Natural killer cell (primary cell): Measurements from ENCODE around the gene DKKL1. TPM values are rescaled to one million over a fixed set of nuclear protein-coding genes. Genes with fewer than 3 reads are reported as not detected.

ENCODE experiments used
- ATAC-seq, 3 donors: fragments of 150-1000 bp in 2 of 3; fragments of 200-7000 bp in 1 of 3; cut with Tn5 transposase; 1 replicate in 1 of 3; 2 replicates in 2 of 3; pipeline ENCODE4 v1.10.0; 2021; ENCODE audit warnings: mild to moderate bottlenecking in 2 of 3, moderate library complexity in 2 of 3
- DNase-seq, 2 donors: peaks; one replicate each; pipeline versions ENCODE4 v3.0.0 to v3.0.0-alpha.2; 2013 to 2021; ENCODE audit warnings: mixed read lengths in 1 of 2
- H3K27ac ChIP-seq: one replicate; pipeline ENCODE4 v1.5.1; 2013; ENCODE audit warnings: mild to moderate bottlenecking, low read length
- H3K27me3 ChIP-seq: one replicate; pipeline ENCODE4 v1.6.1; 2013; ENCODE audit warnings: low read length; ENCODE audit not compliant: control insufficient read depth, insufficient read depth
- H3K36me3 ChIP-seq: one replicate; pipeline ENCODE4 v1.6.1; 2013; ENCODE audit warnings: low read length; ENCODE audit not compliant: control insufficient read depth, insufficient read depth
- H3K4me1 ChIP-seq: one replicate; pipeline ENCODE4 v1.6.1; 2013; ENCODE audit warnings: low read length; ENCODE audit not compliant: control insufficient read depth, insufficient read depth
- H3K4me3 ChIP-seq: one replicate; pipeline ENCODE4 v1.5.1; 2013; ENCODE audit warnings: low read length
- H3K9me3 ChIP-seq: one replicate; pipeline ENCODE4 v1.6.1; 2013; ENCODE audit warnings: low read length; ENCODE audit not compliant: control insufficient read depth, insufficient read depth
- H3K27ac Mint-ChIP-seq, 2 donors: one replicate each; pipeline ENCODE4 v1.8.0; 2022; ENCODE audit warnings: mild to moderate bottlenecking in 2 of 2, mixed read lengths in 2 of 2, moderate library complexity in 1 of 2
- H3K27me3 Mint-ChIP-seq, 2 donors: one replicate each; pipeline ENCODE4 v1.8.0; 2022; ENCODE audit warnings: low read depth in 2 of 2, mixed read lengths in 2 of 2
- H3K36me3 Mint-ChIP-seq: one replicate; pipeline ENCODE4 v1.8.0; 2022; ENCODE audit warnings: mixed read lengths
- H3K4me1 Mint-ChIP-seq, 2 donors: one replicate each; pipeline ENCODE4 v1.8.0; 2022; ENCODE audit warnings: mixed read lengths in 2 of 2
- H3K4me3 Mint-ChIP-seq: one replicate; pipeline ENCODE4 v1.8.0; 2022; ENCODE audit warnings: mild to moderate bottlenecking, moderate library complexity, mixed read lengths
- H3K9me3 Mint-ChIP-seq, 2 donors: one replicate each; pipeline ENCODE4 v1.8.0; 2022; ENCODE audit warnings: mixed read lengths in 2 of 2
- WGBS: methylation state at CpG from one replicate; pipeline ENCODE4 v1.1.7; 2013; ENCODE audit warnings: missing lambda C conversion rate; ENCODE audit not compliant: insufficient coverage; 5-methylcytosine and 5-hydroxymethylcytosine counted together
- intact Hi-C: fragments of 100-400 bp; cut with micrococcal nuclease; formaldehyde crosslinking; loops from one replicate; pipeline ENCODE4 v1.14.2; 2022
- total RNA-seq, 4 donors: library from RNA; stranded (reverse); fragments of 120-200 nt in 1 of 4; gene quantifications; one replicate each; pipeline versions ENCODE4 v1.2.3 to v1.2.4, GENCODE V29; 2013 to 2022
- TF ChIP-seq, protein P1 (sequence below): fragments of 200-600 bp; IDR thresholded peaks from one replicate; pipeline ENCODE4 v1.8.0; 2022; ENCODE audit warnings: antibody characterized with exemption

DKKL1 gene
- total RNA-seq, 3 donors from 2014 or later (not counting 1 experiment from before 2014, with no cell fraction given) = not detected

DNA sequence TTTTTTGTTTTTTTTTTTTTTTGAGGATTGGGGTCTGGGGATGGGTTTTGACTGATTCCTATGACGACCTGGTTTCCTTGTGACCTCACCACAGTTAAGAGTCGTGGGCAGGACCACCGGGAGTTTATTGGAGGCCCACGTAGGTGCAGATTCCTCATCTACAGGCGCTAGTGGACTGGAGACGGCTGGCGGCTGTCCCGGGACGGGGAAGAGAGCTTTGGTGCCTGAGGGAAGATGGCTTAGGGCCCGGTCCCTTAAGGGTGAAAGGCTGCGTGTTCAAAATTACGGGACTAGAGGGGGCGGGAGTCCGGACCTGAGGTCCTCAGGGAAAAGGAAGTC is 779 bp upstream of the DKKL1 start:
- H3K27me3 ChIP-seq = peaks cover 37% of the 10 kb centered on the region
- DNase-seq (peak in 1 of 2 donors; percentile 41), ATAC-seq (peak in 1 of 3 donors; percentile 22)

DNA sequence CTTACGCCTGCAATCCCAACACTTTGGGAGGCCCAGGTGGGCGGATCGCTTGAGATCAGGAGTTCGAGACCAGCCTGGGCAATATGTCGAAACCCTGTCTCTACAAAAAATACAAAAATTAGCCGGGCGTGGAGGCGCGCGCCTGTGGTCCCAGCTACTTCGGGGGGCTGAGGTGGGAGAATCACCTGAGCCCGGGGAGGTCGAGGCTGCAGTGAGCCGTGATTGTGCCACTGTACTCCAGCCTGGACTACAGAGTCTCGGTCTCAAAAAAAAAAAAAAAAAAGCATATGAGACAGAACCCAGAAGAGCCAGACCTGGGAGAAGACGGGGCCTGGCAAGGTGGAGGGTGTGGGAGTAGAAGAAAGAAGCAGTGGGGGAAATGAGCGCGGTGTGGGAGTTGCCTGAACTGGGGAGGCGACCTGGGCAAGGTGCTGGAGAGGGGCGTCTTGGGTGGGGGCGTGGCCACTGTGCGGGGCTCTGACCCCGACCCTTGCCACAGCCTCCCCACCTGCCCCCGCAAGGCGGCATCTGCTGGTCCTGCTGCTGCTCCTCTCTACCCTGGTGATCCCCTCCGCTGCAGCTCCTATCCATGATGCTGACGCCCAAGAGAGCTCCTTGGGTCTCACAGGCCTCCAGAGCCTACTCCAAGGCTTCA is 533 bp downstream of the DKKL1 start:
- peak overlapping the region in 1 of 2 donors; percentile 20 for H3K27ac Mint-ChIP-seq
- H3K4me3 ChIP-seq = peak overlapping the region; percentile 21
- H3K9me3 ChIP-seq = peaks cover 7% of the 10 kb centered on the region
- H3K36me3 Mint-ChIP-seq = peaks cover 5% of the 10 kb centered on the region
- 67% methylated on average over 27 of the region's 27 CpGs for WGBS
- peaks cover 15 to 30% of the 10 kb centered on the region in 2 donors for H3K27me3 Mint-ChIP-seq
- TF ChIP-seq, protein P1, sequence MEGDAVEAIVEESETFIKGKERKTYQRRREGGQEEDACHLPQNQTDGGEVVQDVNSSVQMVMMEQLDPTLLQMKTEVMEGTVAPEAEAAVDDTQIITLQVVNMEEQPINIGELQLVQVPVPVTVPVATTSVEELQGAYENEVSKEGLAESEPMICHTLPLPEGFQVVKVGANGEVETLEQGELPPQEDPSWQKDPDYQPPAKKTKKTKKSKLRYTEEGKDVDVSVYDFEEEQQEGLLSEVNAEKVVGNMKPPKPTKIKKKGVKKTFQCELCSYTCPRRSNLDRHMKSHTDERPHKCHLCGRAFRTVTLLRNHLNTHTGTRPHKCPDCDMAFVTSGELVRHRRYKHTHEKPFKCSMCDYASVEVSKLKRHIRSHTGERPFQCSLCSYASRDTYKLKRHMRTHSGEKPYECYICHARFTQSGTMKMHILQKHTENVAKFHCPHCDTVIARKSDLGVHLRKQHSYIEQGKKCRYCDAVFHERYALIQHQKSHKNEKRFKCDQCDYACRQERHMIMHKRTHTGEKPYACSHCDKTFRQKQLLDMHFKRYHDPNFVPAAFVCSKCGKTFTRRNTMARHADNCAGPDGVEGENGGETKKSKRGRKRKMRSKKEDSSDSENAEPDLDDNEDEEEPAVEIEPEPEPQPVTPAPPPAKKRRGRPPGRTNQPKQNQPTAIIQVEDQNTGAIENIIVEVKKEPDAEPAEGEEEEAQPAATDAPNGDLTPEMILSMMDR = no peak
- H3K27ac ChIP-seq = no peak overlapping the region
- intact Hi-C loops = no loop called here
- H3K4me1 ChIP-seq = peaks cover 36% of the 10 kb centered on the region
- H3K27me3 ChIP-seq = peaks cover 37% of the 10 kb centered on the region
- no peak for DNase-seq
- H3K9me3 Mint-ChIP-seq = no peaks in the 10 kb centered on the region
- no peak for ATAC-seq
- peak overlapping the region; percentile 35 for H3K4me3 Mint-ChIP-seq
- no peaks in the 10 kb centered on the region for H3K36me3 ChIP-seq
- H3K4me1 Mint-ChIP-seq = peaks cover 0 to 11% of the 10 kb centered on the region in 2 donors

More for the DNA sequence above, 779 bp upstream of the DKKL1 start:
- TF ChIP-seq, protein P1 = no peak
- peak overlapping the region; percentile 9 for H3K4me3 ChIP-seq
- Mint-ChIP-seq H3K4me3 (no peak overlapping the region), H3K27ac (no peak overlapping the region), H3K4me1 (peaks cover 0 to 11% of the 10 kb centered on the region in 2 donors), H3K9me3 (no peaks in the 10 kb centered on the region), H3K27me3 (peaks cover 15 to 30% of the 10 kb centered on the region in 2 donors), H3K36me3 (no peaks in the 10 kb centered on the region)
- H3K27ac ChIP-seq = no peak overlapping the region
- intact Hi-C loops = no loop called here
- peaks cover 36% of the 10 kb centered on the region for H3K4me1 ChIP-seq
- WGBS = 1% methylated on average over 14 of the region's 14 CpGs
- no peaks in the 10 kb centered on the region for H3K36me3 ChIP-seq
- no peaks in the 10 kb centered on the region for H3K9me3 ChIP-seq

DNA sequence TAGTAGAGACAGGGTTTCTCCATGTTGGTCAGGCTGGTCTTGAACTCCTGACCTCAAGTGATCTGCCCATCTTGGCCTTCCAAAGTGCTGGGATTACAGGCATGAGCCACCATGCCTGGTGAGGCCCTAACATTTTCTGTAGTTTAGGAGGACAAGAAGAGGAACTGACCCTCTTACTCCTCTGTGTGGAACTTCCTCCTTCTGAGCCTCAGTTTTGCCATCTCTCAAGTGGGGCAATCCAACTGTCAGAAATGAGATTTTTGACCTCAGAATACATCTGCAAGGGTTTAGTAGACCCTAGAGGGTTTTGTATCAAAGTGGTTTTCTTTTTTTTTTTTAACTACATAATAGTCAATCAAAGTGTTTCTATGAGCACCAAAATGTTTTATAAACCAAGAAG is 2.4 kb downstream of the DKKL1 start:
- Mint-ChIP-seq H3K36me3 (peaks cover 10% of the 10 kb centered on the region), H3K9me3 (no peaks in the 10 kb centered on the region), H3K27ac (no peak overlapping the region), H3K4me3 (no peak overlapping the region), H3K27me3 (peaks cover 3 to 24% of the 10 kb centered on the region in 2 donors), H3K4me1 (peaks cover 0 to 2% of the 10 kb centered on the region in 2 donors)
- peaks cover 37% of the 10 kb centered on the region for H3K27me3 ChIP-seq
- no peak for ATAC-seq
- intact Hi-C loops = no loop called here
- H3K4me3 ChIP-seq = no peak overlapping the region
- no peak for DNase-seq
- TF ChIP-seq, protein P1 = no peak
- no peaks in the 10 kb centered on the region for H3K36me3 ChIP-seq
- H3K27ac ChIP-seq = no peak overlapping the region
- H3K4me1 ChIP-seq = peaks cover 35% of the 10 kb centered on the region
- H3K9me3 ChIP-seq = peaks cover 15% of the 10 kb centered on the region
